Head of caudate nucleus (tissue), 42 donors: ENCODE measurements around the gene GDI1.

Source experiments
- DNase-seq, 42 donors: peaks; one replicate each; pipeline versions ENCODE4 v3.0.0 to v3.0.0-alpha.2; 2020 to 2021; ENCODE audit warnings: mixed read lengths in 7 of 42
- intact Hi-C: fragments of 100-400 bp; cut with DNase I; formaldehyde crosslinking; loops from one replicate; pipeline ENCODE4 v1.15.0; 2022

GDI1 gene

DNA sequence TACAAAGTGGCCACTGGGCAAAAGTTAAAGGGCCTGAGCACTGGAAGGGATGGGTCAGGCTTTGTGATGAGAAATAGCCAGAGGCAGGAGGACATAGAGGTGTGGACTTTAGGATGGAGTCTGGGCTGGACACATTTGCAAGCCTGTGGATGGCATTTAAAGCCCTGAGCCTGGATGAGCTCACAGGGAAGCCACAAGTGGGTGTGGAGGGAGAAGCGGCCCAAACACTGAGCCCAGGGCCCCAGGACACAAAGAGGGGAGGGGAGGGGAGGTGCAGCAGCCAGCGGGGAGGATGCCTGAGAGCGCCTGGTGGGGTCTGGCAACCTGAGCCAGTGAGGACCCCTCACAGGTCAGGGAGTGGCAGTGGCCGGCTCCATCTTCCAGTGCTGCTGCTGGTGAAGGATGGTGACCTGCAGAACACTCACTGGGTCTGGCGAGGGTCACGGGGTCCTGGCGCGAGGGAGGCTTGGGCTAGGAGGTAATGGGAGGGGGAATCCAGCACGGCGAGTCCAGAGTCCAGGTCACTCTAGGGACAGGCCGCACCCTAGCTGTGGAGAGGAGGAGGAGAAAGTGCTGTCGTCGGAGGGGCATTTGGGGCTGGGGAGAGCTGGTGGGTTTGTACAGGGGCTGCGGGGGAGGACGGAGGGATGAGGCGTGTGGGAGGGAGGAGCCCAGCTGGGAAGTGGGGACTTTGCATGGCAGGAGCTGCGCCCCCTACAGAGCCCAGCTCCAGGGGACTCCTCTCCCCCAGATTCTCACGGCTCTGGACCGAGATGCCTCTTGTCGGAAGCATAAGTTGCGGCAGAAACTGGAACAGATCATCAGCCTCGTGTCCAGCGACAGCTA, 35.1 kb downstream of the GDI1 start:
- no peak for DNase-seq
- intact Hi-C loops, result no loop called here

DNA sequence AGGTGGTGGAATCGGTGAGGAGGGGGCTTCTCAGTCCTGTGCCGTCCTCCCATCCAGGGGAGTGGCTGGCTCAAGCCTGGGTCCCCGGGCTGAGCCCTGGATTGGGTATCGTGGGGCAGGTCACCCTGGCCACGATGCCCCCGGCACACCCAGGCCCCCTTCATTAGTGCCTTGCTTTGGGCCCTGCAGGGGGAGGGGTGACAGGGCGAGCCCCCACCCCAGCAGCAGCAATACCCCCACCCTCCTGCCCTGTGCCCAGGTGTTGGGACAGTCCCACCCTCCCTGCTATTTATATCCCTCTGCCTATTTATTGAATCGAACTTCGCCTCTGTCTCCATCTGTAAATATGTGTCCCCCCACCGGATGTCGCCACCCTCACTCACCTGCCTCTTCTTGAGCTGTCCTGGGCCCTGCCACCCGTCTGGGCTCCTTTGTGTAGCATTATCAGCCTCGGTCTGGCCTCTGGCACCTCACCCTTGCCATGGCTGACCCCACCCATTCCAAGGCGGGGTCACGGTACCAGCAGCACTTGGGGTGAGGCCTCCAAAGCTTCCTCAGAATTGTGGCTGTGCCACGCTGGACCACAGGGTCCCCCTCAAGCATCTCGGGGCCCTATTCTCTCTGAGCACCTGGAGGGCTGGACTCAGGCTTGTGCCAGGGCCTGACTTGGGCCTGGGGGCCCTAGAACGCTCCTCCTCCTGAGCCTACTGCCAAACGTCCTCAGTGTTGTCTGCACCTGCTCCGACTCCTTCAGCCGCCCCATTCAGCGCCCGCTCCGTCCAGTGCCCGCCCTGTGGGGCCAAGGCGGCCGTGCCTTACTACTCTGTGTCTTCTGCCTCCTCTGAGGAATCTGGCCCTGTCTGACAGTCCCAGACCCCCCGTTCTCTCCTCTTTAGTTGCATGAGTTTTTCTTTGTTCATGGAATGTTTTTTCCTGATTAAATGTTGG, 36.0 kb downstream of the GDI1 start:
- DNase-seq, result no peak
- intact Hi-C loops, result no loop called here

DNA sequence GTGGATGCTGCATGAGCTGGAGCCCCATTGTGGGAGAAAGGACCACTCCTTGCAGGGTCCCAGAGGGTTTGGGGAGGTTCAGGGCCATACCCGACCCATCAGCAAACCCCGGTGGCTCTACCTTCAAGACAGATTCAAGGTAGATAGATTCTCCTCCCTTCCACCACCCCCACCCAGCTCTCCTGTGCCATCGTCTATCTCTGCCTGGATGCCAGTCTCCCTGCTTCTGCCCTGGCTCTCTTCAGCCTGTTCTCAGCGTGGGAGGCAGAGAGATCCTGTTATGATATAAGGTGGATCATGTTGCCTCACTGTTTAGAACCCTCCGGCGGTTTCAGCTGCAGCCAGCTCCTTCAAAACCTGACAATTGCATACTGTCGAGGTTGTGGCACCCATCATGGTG, 36.7 kb downstream of the GDI1 start:
- intact Hi-C loops, result no loop called here

DNA sequence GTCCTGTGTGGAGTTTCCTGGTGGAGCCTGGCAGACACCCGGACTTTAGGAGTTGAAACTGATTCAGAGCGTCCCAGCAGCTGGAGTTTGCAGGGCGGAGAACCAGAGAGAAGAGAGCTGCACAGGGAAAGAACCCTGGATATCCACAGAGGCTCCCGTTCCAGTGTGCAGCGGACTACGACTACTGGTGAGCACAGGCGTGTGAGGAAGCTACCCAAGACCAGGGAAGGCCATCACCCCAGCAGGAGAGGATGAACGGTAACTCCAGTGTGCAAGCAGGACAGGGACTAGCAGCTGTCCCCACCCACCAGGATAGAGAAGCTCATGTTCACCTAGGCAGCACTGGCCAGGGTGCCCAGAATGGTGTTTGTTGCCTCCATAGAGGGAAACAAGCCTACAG, 39.9 kb downstream of the GDI1 start:
- DNase-seq, result no peak
- intact Hi-C loops, result no loop called here

More for the DNA sequence above, 36.7 kb downstream of the GDI1 start:
- no peak for DNase-seq

DNA sequence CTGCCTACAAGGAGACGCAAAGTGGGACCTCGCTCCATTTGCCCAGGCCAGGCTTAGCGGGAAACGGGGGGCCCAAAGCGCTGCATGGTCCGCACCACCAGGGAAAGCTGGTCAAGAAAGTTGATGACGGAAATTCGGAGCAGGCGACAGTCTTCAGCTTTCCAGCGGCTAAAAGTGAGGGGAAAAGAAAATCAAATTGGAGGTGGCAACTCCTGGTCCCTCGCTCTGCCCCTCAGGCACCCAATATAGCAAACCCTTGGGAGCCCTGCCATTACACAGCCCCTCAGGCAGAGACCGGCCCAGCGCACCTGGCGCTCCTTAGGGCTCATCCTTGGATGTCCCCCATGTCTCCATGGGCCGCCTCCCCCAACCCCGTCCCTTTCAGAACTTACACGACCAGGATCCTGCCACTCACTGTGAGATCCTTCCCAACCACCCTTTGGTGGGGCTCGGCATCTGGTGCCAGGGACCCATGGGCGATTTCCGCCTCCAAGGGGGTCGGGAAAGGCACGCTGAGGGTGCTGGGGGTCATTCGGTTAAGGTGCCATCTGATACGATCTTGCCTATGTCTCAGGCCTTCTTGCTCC, 41.0 kb downstream of the GDI1 start:
- DNase-seq, result no peak
- intact Hi-C loops, result no loop called here

DNA sequence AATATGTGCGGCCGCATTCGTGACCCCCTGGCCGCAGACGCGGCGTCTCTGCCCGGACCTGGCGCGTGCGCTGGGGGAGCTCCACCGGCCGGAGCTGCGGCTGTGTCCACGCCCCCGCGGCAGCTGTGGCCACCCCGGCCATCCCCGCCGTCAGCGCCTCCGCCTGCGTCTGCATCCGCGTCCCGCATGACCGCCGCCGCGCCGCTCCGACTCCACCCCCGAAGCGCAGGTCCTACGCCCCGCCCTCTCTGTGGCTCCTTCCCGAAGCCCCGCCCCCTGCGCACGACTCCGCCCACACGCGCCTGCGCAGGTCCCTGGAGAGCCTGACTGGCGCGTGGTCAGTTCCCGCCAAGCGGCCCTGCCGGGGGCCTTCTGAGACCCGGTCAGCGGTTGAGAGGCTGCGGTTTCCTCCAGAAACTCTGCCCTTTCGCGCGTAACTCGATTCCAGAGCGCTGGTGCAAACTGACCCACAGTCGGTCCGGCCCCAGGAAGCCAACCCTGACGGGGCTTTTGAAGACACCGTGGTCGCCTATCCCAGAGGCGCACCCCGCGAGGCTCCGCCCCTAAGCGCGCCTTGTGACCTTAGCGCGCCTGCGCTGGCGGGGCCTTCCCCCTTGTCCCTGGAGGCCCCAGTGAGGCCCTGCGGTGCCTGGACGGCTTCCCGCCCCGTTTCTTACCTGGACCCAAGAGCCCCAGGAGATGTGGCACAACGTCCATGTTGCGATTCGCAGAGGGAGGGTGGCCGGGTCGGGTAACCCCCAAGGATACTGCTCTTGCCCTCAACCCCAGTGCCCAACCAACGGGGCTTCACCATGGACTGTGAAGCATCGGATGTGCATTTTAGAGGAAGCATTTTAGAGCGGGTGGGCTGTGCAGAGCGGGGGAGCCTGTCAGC, 42.0 kb downstream of the GDI1 start, which contains the start of gene LAGE3:
Gene LAGE3, minus strand, starts transcription at position 554 of the 895 bp plus-strand sequence. Its CDS starts 366 bp downstream, at position 188.
- intact Hi-C loops, result no loop called here
- peak; percentile 75 to 97 (median 93) for DNase-seq

DNA sequence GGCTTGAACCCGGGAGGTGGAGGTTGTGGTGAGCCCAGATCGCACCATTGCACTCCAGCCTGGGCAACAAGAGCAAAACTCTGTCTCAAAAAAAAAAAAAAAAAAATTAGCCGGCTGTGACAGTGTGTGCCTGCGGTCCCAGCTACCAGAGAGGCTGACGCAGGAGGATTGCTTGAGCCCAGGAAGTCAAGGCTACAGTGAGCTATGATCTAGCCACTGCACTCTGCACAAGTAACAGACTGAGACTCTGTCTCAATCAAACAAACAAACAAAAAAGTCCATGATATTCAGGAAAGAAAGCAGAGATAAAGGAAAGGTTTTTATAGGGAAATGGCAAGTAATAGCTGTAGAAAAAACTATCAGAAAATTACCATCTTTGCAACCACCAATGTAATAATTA, 44.2 kb downstream of the GDI1 start:
- intact Hi-C loops, result no loop called here
- no peak for DNase-seq

DNA sequence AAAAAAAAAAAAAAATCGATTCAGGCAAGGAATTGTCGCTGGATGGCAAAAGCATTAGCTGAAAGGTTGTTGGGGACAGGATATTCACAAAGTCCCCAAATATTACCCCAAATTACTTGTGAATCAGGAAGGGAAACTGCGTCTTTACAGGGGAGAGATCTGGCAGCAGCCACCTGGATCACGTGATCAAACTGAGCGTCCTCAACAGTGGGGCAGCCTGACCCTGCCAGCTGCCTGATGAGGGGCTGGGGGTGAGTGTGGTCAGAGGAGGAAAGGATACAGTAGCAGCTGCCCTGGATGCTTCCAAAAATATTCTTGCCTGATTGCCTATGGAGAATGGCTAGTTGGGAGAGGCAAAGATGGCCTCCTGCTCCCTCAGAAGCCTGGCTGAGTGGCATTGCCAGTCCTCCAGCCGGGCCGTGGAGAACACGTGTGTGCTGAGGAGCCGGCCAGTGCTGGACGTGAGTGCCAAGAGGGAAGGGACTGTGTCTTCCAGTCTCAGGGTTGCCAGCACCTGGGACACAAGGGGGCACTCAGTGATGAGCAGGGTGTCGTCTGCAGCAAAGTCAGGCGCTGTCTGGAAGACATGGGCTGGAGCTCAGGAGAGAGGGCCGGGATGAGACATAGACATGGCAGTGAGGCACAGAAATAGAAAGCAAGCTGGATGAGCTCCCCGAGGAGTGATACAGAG, 45.1 kb downstream of the GDI1 start:
- intact Hi-C loops, result no loop called here
- DNase-seq, result no peak

DNA sequence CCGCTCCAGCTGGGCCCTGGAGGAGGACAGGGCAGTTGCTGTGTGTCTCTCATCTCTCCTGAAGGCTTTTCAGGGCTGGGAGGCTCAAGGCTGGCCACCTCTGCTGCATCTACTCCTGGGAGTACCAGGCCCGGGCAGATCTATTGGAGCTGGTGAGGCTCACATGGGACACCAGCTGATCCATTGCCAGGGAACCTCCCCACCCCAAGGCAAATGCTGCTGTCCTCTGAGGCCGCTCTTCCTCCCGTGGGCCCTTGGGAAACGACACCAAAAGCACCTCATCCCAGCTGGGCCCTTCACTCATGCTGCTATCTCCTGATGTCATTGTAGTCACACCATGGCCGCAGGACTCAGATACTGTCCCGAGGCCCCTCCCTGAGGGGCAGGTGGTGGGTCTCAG, 45.8 kb downstream of the GDI1 start:
- intact Hi-C loops, result no loop called here
- no peak for DNase-seq

DNA sequence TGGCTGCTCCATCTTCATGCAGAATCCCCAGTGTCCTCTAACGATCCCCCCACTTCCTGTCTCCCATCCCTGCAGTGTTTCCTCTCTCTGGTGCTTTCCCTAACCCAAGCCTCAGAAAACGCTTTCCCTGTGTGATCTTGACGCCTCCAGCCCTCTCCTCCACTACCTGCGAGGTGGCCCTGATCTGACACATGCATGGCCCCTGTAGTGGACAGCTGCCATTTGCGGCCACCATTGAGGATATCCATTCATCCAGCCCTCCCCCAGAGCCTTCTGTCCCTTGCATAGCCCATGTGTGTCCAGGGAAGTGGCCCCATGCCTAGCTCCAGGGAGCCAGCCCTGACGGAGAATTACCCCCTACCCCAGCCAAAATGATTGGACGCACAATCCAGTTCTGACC, 46.4 kb downstream of the GDI1 start:
- intact Hi-C loops, result no loop called here
- DNase-seq, result no peak

DNA sequence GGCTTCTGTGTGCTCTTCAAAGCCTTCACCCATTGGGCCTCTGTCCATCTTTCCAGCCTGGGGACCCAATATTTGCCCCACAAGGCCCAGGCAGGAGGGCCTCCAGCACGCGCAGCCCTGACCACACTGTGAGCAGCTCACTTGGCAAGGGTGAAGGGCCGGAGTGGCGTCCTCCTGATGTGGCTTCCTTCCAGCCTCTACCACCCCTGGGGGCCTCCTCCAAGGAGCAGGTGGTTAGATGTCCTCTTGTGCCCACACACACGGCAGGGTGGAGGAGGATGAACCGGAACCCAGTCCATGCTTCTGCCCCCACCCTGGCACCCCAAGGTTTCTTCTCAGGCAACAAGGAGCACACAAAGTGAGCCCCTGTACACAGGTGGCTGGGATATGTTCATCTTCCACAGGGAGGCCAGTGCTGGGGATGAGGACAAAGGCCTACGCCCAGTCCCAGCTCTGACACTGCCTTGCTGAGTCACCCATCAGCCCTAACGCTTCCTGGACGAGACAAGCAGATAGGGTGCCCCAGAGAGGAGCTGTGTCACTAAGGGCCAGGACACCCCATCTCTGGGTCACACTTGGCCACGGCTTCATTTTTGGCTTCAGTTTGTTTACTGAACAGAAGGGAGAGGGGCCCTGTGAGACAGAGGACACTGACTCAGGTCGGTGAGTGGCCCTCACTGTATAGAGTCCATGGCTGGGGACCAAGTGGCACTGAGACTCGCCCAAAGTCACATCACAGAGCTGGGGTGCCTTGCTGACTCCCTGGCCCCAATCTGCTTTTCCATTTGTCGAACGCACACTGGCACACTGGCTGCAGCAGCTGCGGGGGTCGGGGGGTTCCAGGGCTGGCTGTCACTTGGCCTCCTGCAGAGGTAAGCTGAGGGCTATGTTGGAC, 47.5 kb downstream of the GDI1 start:
- intact Hi-C loops, result no loop called here

DNA sequence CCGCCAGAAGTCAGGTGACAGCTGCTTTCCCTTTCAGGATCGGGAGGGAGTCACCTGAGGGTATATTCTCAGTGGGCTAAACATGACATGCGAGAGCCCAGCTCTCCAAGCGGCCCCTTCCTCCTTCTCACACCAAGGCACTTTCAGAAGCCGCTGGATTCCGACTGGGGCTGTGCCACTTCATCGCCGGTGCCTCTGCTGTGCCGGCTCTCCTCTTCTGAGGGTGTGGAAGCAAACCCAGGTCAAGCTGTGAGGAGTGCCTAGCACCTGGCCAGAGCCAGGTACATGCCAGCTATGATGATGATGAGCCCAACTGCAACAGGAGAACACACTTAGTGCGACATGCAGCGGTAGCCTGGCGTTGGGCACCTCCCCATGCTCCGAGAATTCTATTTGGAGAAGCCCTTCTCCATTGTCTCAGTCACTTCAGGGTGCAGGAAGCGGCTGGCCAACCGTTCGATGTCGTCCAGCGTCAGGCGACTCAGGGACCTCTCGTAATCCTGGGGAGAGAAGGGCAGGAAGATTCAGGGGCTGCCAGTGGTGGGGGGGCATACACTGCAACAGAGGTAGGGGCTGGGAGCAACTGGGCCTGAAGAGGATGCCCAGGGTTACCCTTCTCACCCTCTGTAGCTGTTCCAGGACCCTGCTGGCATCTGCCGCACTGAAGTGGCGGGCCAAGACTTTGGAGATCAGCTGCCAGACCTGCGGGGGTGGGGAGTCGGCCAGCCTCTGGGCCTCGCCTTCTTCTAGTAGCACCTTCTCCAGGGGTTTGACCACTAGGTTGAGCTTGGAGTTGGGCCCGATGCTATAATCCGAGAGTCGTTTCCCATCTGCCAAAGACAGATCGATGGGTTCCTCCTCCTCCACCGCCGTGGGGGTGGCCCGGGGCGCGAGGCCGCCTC, 48.4 kb downstream of the GDI1 start:
- intact Hi-C loops, result no loop called here
- DNase-seq, result peak in 1 of 42 donors; percentile 17

More for the DNA sequence above, 47.5 kb downstream of the GDI1 start:
- no peak for DNase-seq

DNA sequence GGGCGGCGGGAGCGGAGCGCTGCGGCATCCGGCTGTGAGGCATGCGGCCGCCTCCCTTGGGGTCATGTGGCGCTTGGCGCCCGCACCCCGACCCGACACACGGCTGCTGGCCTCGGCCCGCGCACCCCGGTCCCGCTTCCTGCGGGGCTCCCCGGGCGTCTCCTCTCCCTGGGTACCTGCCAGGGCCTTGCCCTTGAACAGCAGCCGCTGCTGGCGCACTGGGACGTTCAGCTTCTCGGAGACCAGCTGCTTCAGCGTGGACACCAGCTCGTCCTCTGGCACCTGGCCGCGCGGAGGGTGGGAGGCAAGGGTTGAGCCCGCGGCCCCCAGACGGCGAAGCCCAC, 49.1 kb downstream of the GDI1 start:
- DNase-seq, result peak in 18 of 42 donors; percentile 7 to 54 (median 33)
- intact Hi-C loops, result no loop called here

DNA sequence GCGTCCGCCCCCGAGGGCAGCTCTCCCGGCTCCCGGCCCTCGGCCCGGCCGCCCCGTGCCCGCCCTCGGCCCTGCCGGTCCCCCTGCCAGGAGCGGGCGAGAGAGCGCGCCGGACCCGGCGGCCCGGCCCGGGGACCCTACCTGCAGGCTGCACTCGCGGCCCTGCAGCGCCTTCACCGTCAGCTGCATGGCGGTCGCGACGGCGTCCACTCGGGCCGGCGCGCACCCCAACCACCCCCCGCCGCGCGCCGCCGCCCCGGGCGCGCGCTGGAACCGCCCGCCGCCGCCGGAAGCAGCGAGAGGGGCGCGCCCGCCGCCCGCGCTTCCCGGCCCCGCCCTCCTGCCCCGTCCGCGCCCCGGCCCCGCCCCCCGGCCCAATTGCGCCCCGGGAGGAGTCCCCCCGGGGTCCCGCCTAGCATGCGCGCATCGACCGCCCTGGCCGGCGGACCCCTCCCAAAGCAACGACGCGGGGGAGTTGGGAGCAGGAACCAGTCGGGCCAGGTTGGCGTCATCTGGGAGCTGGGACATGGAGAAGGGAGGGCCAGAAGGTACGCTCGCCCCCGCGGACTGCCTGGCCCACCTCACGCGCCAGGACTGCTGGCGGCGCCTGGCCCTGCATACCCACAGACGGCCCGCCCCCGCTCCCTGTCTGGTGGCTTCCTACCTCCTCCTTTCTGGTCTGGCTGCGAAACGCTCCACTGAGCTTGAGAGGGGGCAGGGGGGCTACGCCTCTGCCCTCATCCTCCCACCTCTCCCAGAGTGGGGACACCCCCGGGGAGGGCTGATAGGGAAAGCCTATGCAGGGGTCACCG, 49.6 kb downstream of the GDI1 start, which contains the start of gene UBL4A:
Gene UBL4A, minus strand, starts transcription at position 220 of the 812 bp plus-strand sequence. Its CDS starts 31 bp downstream, at position 189.
- peak in 34 of 42 donors; percentile 20 to 76 (median 47) for DNase-seq
- intact Hi-C loops, result no loop called here
